Mucosa of stomach (tissue), 1 donor: Measurements from ENCODE around the gene FAM50A.
A peak's percentile ranks its signal among the peaks of the same experiment; 100 is the strongest.

Experiments
- H3K27me3 ChIP-seq: one replicate; pipeline ENCODE4 v1.7.0; 2013; ENCODE audit warnings: mild to moderate bottlenecking, low read length; ENCODE audit not compliant: control insufficient read depth, insufficient read depth
- H3K36me3 ChIP-seq: one replicate; pipeline ENCODE4 v1.7.0; 2013; ENCODE audit warnings: low read length; ENCODE audit not compliant: control insufficient read depth, insufficient read depth
- H3K4me1 ChIP-seq: one replicate; pipeline ENCODE4 v1.7.0; 2013; ENCODE audit warnings: mild to moderate bottlenecking, low read length; ENCODE audit not compliant: control insufficient read depth, insufficient read depth
- H3K4me3 ChIP-seq: one replicate; pipeline ENCODE4 v1.7.0; 2013; ENCODE audit warnings: low read length
- H3K9ac ChIP-seq: one replicate; pipeline ENCODE4 v1.7.0; 2013; ENCODE audit warnings: mild to moderate bottlenecking, low read length, moderate library complexity
- H3K9me3 ChIP-seq: one replicate; pipeline ENCODE4 v1.7.0; 2013; ENCODE audit warnings: mild to moderate bottlenecking, low read length, moderate library complexity; ENCODE audit not compliant: control insufficient read depth
- donor health status: Pancreatic carcinoma.

FAM50A gene

GRCh38 chrX:154472685-154473632, 29.0 kb downstream of the FAM50A start:
- H3K9me3 ChIP-seq = no peaks in the 10 kb centered on the region
- H3K9ac ChIP-seq = no peak overlapping the region
- H3K4me3 ChIP-seq = no peak overlapping the region
- H3K4me1 ChIP-seq = peaks cover 5% of the 10 kb centered on the region
- H3K36me3 ChIP-seq = no peaks in the 10 kb centered on the region
- no peaks in the 10 kb centered on the region for H3K27me3 ChIP-seq

GRCh38 chrX:154473683-154474082, 29.7 kb downstream of the FAM50A start:
- H3K36me3 ChIP-seq = no peaks in the 10 kb centered on the region
- no peak overlapping the region for H3K9ac ChIP-seq
- no peak overlapping the region for H3K4me3 ChIP-seq
- H3K27me3 ChIP-seq = no peaks in the 10 kb centered on the region
- H3K9me3 ChIP-seq = no peaks in the 10 kb centered on the region
- peaks cover 7% of the 10 kb centered on the region for H3K4me1 ChIP-seq

GRCh38 chrX:154476821-154477220, 32.9 kb downstream of the FAM50A start:
- H3K4me3 ChIP-seq = no peak overlapping the region
- H3K4me1 ChIP-seq = peaks cover 11% of the 10 kb centered on the region
- H3K27me3 ChIP-seq = no peaks in the 10 kb centered on the region
- no peaks in the 10 kb centered on the region for H3K36me3 ChIP-seq
- no peak overlapping the region for H3K9ac ChIP-seq
- no peaks in the 10 kb centered on the region for H3K9me3 ChIP-seq

- Histone ChIP-seq H3K36me3 (no peaks in the 10 kb centered on the region), H3K27me3 (no peaks in the 10 kb centered on the region), H3K9me3 (no peaks in the 10 kb centered on the region), H3K4me1 (peaks cover 6% of the 10 kb centered on the region), H3K9ac (peak overlapping the region; percentile 34), H3K4me3 (no peak overlapping the region)
These were observed 34.0 kb downstream of the FAM50A start for GRCh38 chrX:154477891-154478477.

- H3K9me3 ChIP-seq = no peaks in the 10 kb centered on the region
- H3K4me3 ChIP-seq = peak within 1 kb of the TSS; percentile 36
- H3K27me3 ChIP-seq = no peaks in the 10 kb centered on the region
- H3K4me1 ChIP-seq = peaks cover 7% of the 10 kb centered on the region
- H3K9ac ChIP-seq = peak within 1 kb of the TSS; percentile 37
- H3K36me3 ChIP-seq = no peaks in the 10 kb centered on the region
These were observed 35.0 kb downstream of the FAM50A start, which contains the start of gene LAGE3 for GRCh38 chrX:154478728-154479622. LAGE3 (minus strand) TSS chrX:154479281; CDS start chrX:154478915, 366 bp downstream.

GRCh38 chrX:154481195-154481594, 37.3 kb downstream of the FAM50A start:
- H3K9ac ChIP-seq = no peak overlapping the region
- peaks cover 25% of the 10 kb centered on the region for H3K4me1 ChIP-seq
- H3K4me3 ChIP-seq = no peak overlapping the region
- no peaks in the 10 kb centered on the region for H3K27me3 ChIP-seq
- no peaks in the 10 kb centered on the region for H3K9me3 ChIP-seq
- H3K36me3 ChIP-seq = no peaks in the 10 kb centered on the region

- Histone ChIP-seq H3K4me1 (peaks cover 25% of the 10 kb centered on the region), H3K4me3 (no peak overlapping the region), H3K36me3 (no peaks in the 10 kb centered on the region), H3K9ac (no peak overlapping the region), H3K9me3 (no peaks in the 10 kb centered on the region), H3K27me3 (no peaks in the 10 kb centered on the region)
These were observed 38.1 kb downstream of the FAM50A start for GRCh38 chrX:154481911-154482601.

GRCh38 chrX:154482786-154483185, 38.8 kb downstream of the FAM50A start:
- no peak overlapping the region for H3K4me3 ChIP-seq
- H3K9me3 ChIP-seq = no peaks in the 10 kb centered on the region
- H3K4me1 ChIP-seq = peaks cover 25% of the 10 kb centered on the region
- no peak overlapping the region for H3K9ac ChIP-seq
- no peaks in the 10 kb centered on the region for H3K27me3 ChIP-seq
- H3K36me3 ChIP-seq = no peaks in the 10 kb centered on the region

- H3K4me3 ChIP-seq = no peak overlapping the region
- H3K27me3 ChIP-seq = no peaks in the 10 kb centered on the region
- H3K9me3 ChIP-seq = no peaks in the 10 kb centered on the region
- H3K36me3 ChIP-seq = no peaks in the 10 kb centered on the region
- peaks cover 23% of the 10 kb centered on the region for H3K4me1 ChIP-seq
- no peak overlapping the region for H3K9ac ChIP-seq
These were observed 39.4 kb downstream of the FAM50A start for GRCh38 chrX:154483325-154483724.

GRCh38 chrX:154484255-154485149, 40.6 kb downstream of the FAM50A start:
- Histone ChIP-seq H3K4me3 (no peak overlapping the region), H3K36me3 (no peaks in the 10 kb centered on the region), H3K9me3 (no peaks in the 10 kb centered on the region), H3K9ac (no peak overlapping the region), H3K27me3 (no peaks in the 10 kb centered on the region), H3K4me1 (peaks cover 25% of the 10 kb centered on the region)
